H9 (cell line): ENCODE results near the gene ZNF467. TPM values are rescaled to one million over a fixed set of nuclear protein-coding genes. Genes with fewer than 3 reads are reported as not detected.

ENCODE experiments used
- DNase-seq: peaks from one replicate; pipeline ENCODE4 v3.0.0-alpha.2; 2017
- H2AFZ ChIP-seq: one replicate; pipeline ENCODE4 v1.6.1; 2013; ENCODE audit warnings: mild to moderate bottlenecking, low read length, control low read depth, moderate library complexity
- H2AK5ac ChIP-seq: 2 replicates; pipeline ENCODE4 v1.6.1; 2013; ENCODE audit warnings: low read length, control low read depth, mixed read lengths; ENCODE audit not compliant: insufficient read length
- H2BK120ac ChIP-seq: one replicate; pipeline ENCODE4 v1.6.1; 2013; ENCODE audit warnings: low read depth, mild to moderate bottlenecking, low read length, control low read depth, inconsistent platforms; ENCODE audit not compliant: poor library complexity, severe bottlenecking
- H2BK12ac ChIP-seq: 2 replicates; pipeline ENCODE4 v1.6.1; 2013; ENCODE audit warnings: low read length, control low read depth, mixed read lengths, low read depth; ENCODE audit not compliant: insufficient read length
- H2BK15ac ChIP-seq: 2 replicates; pipeline ENCODE4 v1.6.1; 2013; ENCODE audit warnings: low read depth, low read length, control low read depth
- H2BK20ac ChIP-seq: one replicate; pipeline ENCODE4 v1.6.1; 2013; ENCODE audit warnings: low read depth, mild to moderate bottlenecking, low read length, control low read depth, inconsistent platforms; ENCODE audit not compliant: poor library complexity, severe bottlenecking
- H2BK5ac ChIP-seq: 2 replicates; pipeline ENCODE4 v1.6.1; 2013; ENCODE audit warnings: low read length, control low read depth, mixed read lengths; ENCODE audit not compliant: insufficient read length
- H3K14ac ChIP-seq: 2 replicates; pipeline ENCODE4 v1.6.1; 2013; ENCODE audit warnings: low read length, control low read depth; ENCODE audit not compliant: insufficient read depth
- H3K18ac ChIP-seq: 2 replicates; pipeline ENCODE4 v1.6.1; 2013; ENCODE audit warnings: low read depth, mild to moderate bottlenecking, mixed read lengths, low read length, control low read depth; ENCODE audit not compliant: insufficient read length
- H3K23ac ChIP-seq: 2 replicates; pipeline ENCODE4 v1.6.1; 2013; ENCODE audit warnings: low read length, control low read depth, mixed read lengths, low read depth; ENCODE audit not compliant: insufficient read length
- H3K23me2 ChIP-seq: 2 replicates; pipeline ENCODE4 v1.6.1; 2013; ENCODE audit warnings: low read depth, mild to moderate bottlenecking, mixed read lengths, low read length, control low read depth; ENCODE audit not compliant: insufficient read length, poor library complexity, severe bottlenecking
- H3K27ac ChIP-seq: 2 replicates; pipeline ENCODE4 v1.5.1; 2013; ENCODE audit warnings: low read length, control low read depth, mixed read lengths, low read depth; ENCODE audit not compliant: insufficient read length
- H3K27me3 ChIP-seq: 2 replicates; pipeline ENCODE4 v1.6.1; 2013; ENCODE audit warnings: low read length, control low read depth, inconsistent platforms; ENCODE audit not compliant: insufficient read depth
- H3K4ac ChIP-seq: 2 replicates; pipeline ENCODE4 v1.6.1; 2013; ENCODE audit warnings: low read depth, mild to moderate bottlenecking, control low read depth, inconsistent platforms, low read length, moderate library complexity
- H3K4me1 ChIP-seq: 2 replicates; pipeline ENCODE4 v1.6.1; 2013; ENCODE audit warnings: low read length, control low read depth, inconsistent platforms; ENCODE audit not compliant: insufficient read depth
- H3K4me2 ChIP-seq: 2 replicates; pipeline ENCODE4 v1.6.1; 2013; ENCODE audit warnings: low read length, control low read depth, mixed read lengths; ENCODE audit not compliant: insufficient read length, insufficient read depth
- H3K56ac ChIP-seq: 2 replicates; pipeline ENCODE4 v1.6.1; 2013; ENCODE audit warnings: low read depth, mild to moderate bottlenecking, mixed read lengths, low read length, control low read depth; ENCODE audit not compliant: insufficient read length
- H3K79me1 ChIP-seq: 2 replicates; pipeline ENCODE4 v1.6.1; 2013; ENCODE audit warnings: low read depth, mild to moderate bottlenecking, moderate library complexity, low read length, control low read depth, inconsistent platforms; ENCODE audit not compliant: insufficient read depth, poor library complexity, severe bottlenecking
- H3K79me2 ChIP-seq: 2 replicates; pipeline ENCODE4 v1.6.1; 2013; ENCODE audit warnings: low read length, control low read depth, inconsistent platforms; ENCODE audit not compliant: insufficient read depth
- H3K9ac ChIP-seq: 2 replicates; pipeline ENCODE4 v1.6.1; 2013; ENCODE audit warnings: low read length, control low read depth, mixed read lengths; ENCODE audit not compliant: insufficient read length; ENCODE audit errors: extremely low read depth
- H3K9me3 ChIP-seq: one replicate; pipeline ENCODE4 v1.6.1; 2013; ENCODE audit warnings: low read depth, low read length, inconsistent platforms; ENCODE audit not compliant: control insufficient read depth
- H3T11ph ChIP-seq: one replicate; pipeline ENCODE4 v1.6.1; 2013; ENCODE audit warnings: mild to moderate bottlenecking, low read length, control low read depth, inconsistent platforms
- H4K20me1 ChIP-seq: one replicate; pipeline ENCODE4 v1.6.1; 2013; ENCODE audit not compliant: control insufficient read depth, insufficient read length, insufficient read depth
- H4K5ac ChIP-seq: 2 replicates; pipeline ENCODE4 v1.6.1; 2013; ENCODE audit warnings: low read depth, mild to moderate bottlenecking, mixed read lengths, low read length, control low read depth; ENCODE audit not compliant: insufficient read length
- H4K8ac ChIP-seq: replicated peaks from 2 replicates; pipeline ENCODE4 v1.6.1; 2013; ENCODE audit warnings: low read length, control low read depth, mixed read lengths, low read depth; ENCODE audit not compliant: insufficient read length
- H4K91ac ChIP-seq: 2 replicates; pipeline ENCODE4 v1.6.1; 2013; ENCODE audit warnings: low read depth, mild to moderate bottlenecking, moderate library complexity, mixed read lengths, low read length, control low read depth; ENCODE audit not compliant: insufficient read length
- H3K27ac Mint-ChIP-seq, 3 experiments: 2 replicates in 2 of 3; 3 replicates in 1 of 3; pipeline ENCODE4 v1.8.0; 2020 to 2021; ENCODE audit warnings: mixed read lengths in 3 of 3, mild to moderate bottlenecking in 1 of 3, moderate library complexity in 1 of 3
- H3K27me3 Mint-ChIP-seq: 2 replicates; pipeline ENCODE4 v1.8.0; 2021; ENCODE audit warnings: low read depth, mild to moderate bottlenecking, moderate library complexity, mixed read lengths
- H3K36me3 Mint-ChIP-seq, 3 experiments: 2 replicates in 2 of 3; 3 replicates in 1 of 3; pipeline ENCODE4 v1.8.0; 2020 to 2021; ENCODE audit warnings: low read depth in 3 of 3, mixed read lengths in 3 of 3; ENCODE audit not compliant: insufficient read depth in 1 of 3
- H3K4me1 Mint-ChIP-seq, 2 experiments: 2 replicates each; pipeline ENCODE4 v1.8.0; 2020; ENCODE audit warnings: mixed read lengths in 2 of 2
- H3K4me3 Mint-ChIP-seq, 2 experiments: 2 replicates in 1 of 2; 3 replicates in 1 of 2; pipeline ENCODE4 v1.8.0; 2020 to 2021; ENCODE audit warnings: mild to moderate bottlenecking in 2 of 2, mixed read lengths in 2 of 2, moderate library complexity in 1 of 2
- H3K9me3 Mint-ChIP-seq, 2 experiments: 2 replicates in 1 of 2; 3 replicates in 1 of 2; pipeline ENCODE4 v1.8.0; 2020; ENCODE audit warnings: mild to moderate bottlenecking in 2 of 2, mixed read lengths in 2 of 2, moderate library complexity in 1 of 2
- CTCF ChIP-seq: fragments of 200-600 bp; sonication (generic); conservative IDR thresholded peaks from 3 replicates; pipeline ENCODE4 v1.8.0; 2021; ENCODE audit warnings: antibody characterized with exemption, mild to moderate bottlenecking
- WGBS: extraction: QIAGEN DNeasy Blood & Tissue Kit; methylation state at CpG from one replicate; pipeline ENCODE4 v1.1.7; 2013; ENCODE audit warnings: missing lambda C conversion rate, low lambda C conversion rate, mixed read lengths; ENCODE audit not compliant: insufficient read length; ENCODE audit errors: extremely low coverage; 5-methylcytosine and 5-hydroxymethylcytosine counted together
- total RNA-seq: library from RNA; stranded (reverse); gene quantifications from 2 replicates; pipeline ENCODE4 v1.2.1, GENCODE V29; 2021

The ZNF467 gene
- total RNA-seq, 1 experiment from 2014 or later = 0.31 TPM

- no peak overlapping the region for H3K27ac Mint-ChIP-seq
- Histone ChIP-seq H3K27ac (no peak overlapping the region), H3K79me1 (no peaks in the 10 kb centered on the region), H2AFZ (no peak overlapping the region), H3K79me2 (no peaks in the 10 kb centered on the region), H3K27me3 (no peaks in the 10 kb centered on the region), H3K9ac (no peak overlapping the region), H3K18ac (no peak overlapping the region), H3K23ac (no peak overlapping the region), H3K14ac (no peak overlapping the region), H2BK120ac (no peak overlapping the region), H3K23me2 (no peaks in the 10 kb centered on the region), H2BK5ac (no peak overlapping the region), H3K56ac (no peak overlapping the region), H3K4me1 (no peaks in the 10 kb centered on the region), H2BK12ac (no peak overlapping the region), H4K8ac (no peak overlapping the region), H3T11ph (no peak overlapping the region), H3K4me2 (no peak overlapping the region), H2AK5ac (no peak overlapping the region), H2BK20ac (no peak overlapping the region), H3K4ac (no peak overlapping the region), H4K91ac (no peak overlapping the region), H3K9me3 (no peaks in the 10 kb centered on the region), H2BK15ac (no peak overlapping the region), H4K20me1 (no peaks in the 10 kb centered on the region), H4K5ac (no peak overlapping the region)
- peaks cover 8 to 13% of the 10 kb centered on the region in 2 experiments; a peak in 4 of 5 replicates for H3K9me3 Mint-ChIP-seq
- no peak overlapping the region for H3K4me3 Mint-ChIP-seq
- H3K4me1 Mint-ChIP-seq = peaks cover 0 to 5% of the 10 kb centered on the region in 2 experiments; a peak in 1 of 4 replicates
- no peak for DNase-seq
- peaks cover 0 to 4% (median 0%) of the 10 kb centered on the region in 3 experiments; a peak in 1 of 7 replicates for H3K36me3 Mint-ChIP-seq
- no peak for TF ChIP-seq CTCF
- peaks cover 6% of the 10 kb centered on the region for H3K27me3 Mint-ChIP-seq
- no CpG with 5 or more reads among the region's 7 CpGs for WGBS
Measured at GRCh38 chr7:149819961-149820340, 46.6 kb upstream of the ZNF467 start.
